HL-60 (cell line): ENCODE data around the gene MASP1.

Source experiments
- DNase-seq, 2 experiments: peaks; one replicate each; pipeline ENCODE4 v3.0.0-alpha.2; 2010 to 2020; ENCODE audit warnings: low read depth in 1 of 2, low spot score in 1 of 2
- H3K27ac ChIP-seq: fragments of 250-450 bp; sonication (Bioruptor Pico); replicated peaks from 2 replicates; pipeline ENCODE4 v1.5.1; 2020; ENCODE audit warnings: mild to moderate bottlenecking, moderate library complexity
- H3K27me3 ChIP-seq: fragments of 250-450 bp; sonication (Bioruptor Pico); 2 replicates; pipeline ENCODE4 v1.5.1; 2021; ENCODE audit warnings: mild to moderate bottlenecking, moderate library complexity; ENCODE audit not compliant: insufficient read depth, poor library complexity, severe bottlenecking
- H3K4me3 ChIP-seq: replicated peaks from 2 replicates; pipeline ENCODE4 v1.5.1; 2011; ENCODE audit warnings: mild to moderate bottlenecking, control low read depth, low read length; ENCODE audit not compliant: insufficient read depth
- CTCF ChIP-seq: IDR thresholded peaks from one replicate; pipeline ENCODE4 v1.5.1; 2011; ENCODE audit warnings: low read length, control low read depth, inconsistent platforms; ENCODE audit not compliant: insufficient read depth
- GABPA ChIP-seq: IDR thresholded peaks from 2 replicates; pipeline ENCODE4 v1.6.1; 2012; ENCODE audit warnings: low read depth
- POLR2AphosphoS5 ChIP-seq: IDR thresholded peaks from 2 replicates; pipeline ENCODE4 v1.6.1; 2012; ENCODE audit warnings: low read depth
- SPI1 ChIP-seq: IDR thresholded peaks from 2 replicates; pipeline ENCODE4 v1.6.1; 2012; ENCODE audit warnings: low read depth, mild to moderate bottlenecking, borderline replicate concordance
- TF ChIP-seq, protein P1 (sequence below): IDR thresholded peaks from 2 replicates; pipeline ENCODE4 v1.6.1; 2012; ENCODE audit warnings: low read depth; ENCODE audit not compliant: insufficient replicate concordance

MASP1 gene

DNA sequence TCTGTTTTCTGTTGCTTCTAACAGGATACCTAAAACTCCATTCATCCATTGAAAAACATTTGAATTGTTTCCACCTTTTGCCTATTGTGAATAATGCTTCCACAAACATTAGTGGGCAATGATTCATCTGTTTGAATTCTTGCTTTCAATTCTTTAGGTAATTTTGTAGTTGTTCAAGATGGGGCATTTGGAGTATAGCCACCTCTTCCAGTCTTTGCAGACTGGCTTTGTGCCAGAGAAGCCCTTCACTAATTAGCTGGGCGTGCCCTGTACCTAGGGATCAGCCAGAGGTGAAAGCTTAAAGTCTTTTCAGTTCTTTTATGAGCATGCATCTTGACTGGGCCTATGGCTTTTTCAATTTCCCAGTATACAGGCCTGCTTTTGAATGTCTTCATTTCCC, 83.4 kb downstream of the MASP1 start:
- Histone ChIP-seq H3K27ac (no peak overlapping the region), H3K27me3 (peaks cover 2% of the 10 kb centered on the region), H3K4me3 (no peak overlapping the region)
- DNase-seq: no peak
- TF ChIP-seq SPI1 (no peak), GABPA (no peak), CTCF (no peak)
- TF ChIP-seq, protein P1, sequence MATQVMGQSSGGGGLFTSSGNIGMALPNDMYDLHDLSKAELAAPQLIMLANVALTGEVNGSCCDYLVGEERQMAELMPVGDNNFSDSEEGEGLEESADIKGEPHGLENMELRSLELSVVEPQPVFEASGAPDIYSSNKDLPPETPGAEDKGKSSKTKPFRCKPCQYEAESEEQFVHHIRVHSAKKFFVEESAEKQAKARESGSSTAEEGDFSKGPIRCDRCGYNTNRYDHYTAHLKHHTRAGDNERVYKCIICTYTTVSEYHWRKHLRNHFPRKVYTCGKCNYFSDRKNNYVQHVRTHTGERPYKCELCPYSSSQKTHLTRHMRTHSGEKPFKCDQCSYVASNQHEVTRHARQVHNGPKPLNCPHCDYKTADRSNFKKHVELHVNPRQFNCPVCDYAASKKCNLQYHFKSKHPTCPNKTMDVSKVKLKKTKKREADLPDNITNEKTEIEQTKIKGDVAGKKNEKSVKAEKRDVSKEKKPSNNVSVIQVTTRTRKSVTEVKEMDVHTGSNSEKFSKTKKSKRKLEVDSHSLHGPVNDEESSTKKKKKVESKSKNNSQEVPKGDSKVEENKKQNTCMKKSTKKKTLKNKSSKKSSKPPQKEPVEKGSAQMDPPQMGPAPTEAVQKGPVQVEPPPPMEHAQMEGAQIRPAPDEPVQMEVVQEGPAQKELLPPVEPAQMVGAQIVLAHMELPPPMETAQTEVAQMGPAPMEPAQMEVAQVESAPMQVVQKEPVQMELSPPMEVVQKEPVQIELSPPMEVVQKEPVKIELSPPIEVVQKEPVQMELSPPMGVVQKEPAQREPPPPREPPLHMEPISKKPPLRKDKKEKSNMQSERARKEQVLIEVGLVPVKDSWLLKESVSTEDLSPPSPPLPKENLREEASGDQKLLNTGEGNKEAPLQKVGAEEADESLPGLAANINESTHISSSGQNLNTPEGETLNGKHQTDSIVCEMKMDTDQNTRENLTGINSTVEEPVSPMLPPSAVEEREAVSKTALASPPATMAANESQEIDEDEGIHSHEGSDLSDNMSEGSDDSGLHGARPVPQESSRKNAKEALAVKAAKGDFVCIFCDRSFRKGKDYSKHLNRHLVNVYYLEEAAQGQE: no peak

DNA sequence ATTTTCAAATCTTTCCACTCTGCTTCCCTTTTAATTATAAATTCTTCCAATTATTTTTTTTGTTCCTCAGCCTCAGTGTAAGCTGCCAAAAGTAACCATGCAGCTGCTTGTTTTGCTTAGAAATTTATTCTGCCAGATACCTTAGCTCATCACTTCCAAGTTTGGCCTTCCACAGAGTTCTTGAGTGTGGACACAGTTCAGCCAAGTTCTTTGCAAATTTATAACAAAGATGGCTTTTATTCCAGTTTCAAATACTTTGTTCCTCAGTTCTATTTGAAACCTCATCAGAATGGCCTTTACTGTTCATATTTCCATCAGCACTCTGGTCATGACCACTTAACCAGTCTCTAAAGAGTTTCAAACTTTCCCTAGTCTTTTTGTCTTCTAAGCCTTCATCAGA, 83.9 kb downstream of the MASP1 start:
- TF ChIP-seq, protein P1: no peak
- no peak for TF ChIP-seq CTCF
- Histone ChIP-seq H3K27ac (no peak overlapping the region), H3K27me3 (peaks cover 2% of the 10 kb centered on the region), H3K4me3 (no peak overlapping the region)
- DNase-seq: no peak

DNA sequence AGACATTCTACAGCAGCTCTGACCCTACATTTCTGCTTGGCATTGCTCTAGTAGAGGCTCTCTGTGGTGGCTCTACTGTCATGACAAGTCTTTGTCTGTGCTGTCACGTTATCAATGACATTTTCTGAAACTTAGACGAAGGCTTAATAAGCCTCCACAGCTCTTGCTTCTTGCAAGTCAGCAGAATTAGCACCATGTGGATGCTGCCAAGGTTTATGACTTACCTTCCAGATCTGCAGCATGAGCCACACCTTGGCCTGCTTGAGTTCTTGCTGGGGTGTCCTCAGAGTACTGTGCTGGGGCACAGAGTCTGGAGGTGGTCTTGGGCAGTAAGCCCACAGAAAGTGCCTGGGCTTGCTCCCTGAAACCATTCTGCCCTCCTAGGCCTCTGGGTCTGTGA, 84.5 kb downstream of the MASP1 start:
- no peak for TF ChIP-seq POLR2AphosphoS5
- TF ChIP-seq, protein P1: no peak
- TF ChIP-seq SPI1: no peak
- TF ChIP-seq CTCF: no peak
- no peak for TF ChIP-seq GABPA
- no peak overlapping the region for H3K4me3 ChIP-seq

More for the DNA sequence above, 84.5 kb downstream of the MASP1 start:
- no peak overlapping the region for H3K27ac ChIP-seq
- peaks cover 2% of the 10 kb centered on the region for H3K27me3 ChIP-seq
- no peak for DNase-seq
